SK-N-SH treated with all-trans-retinoic acid at 6 μM for 48 hours (cell line): ENCODE measurements around the gene MOB1A.

Source experiments
- ARNTL ChIP-seq: fragments of 450-650 bp; formaldehyde crosslinking; IDR thresholded peaks from 2 replicates; pipeline ENCODE4 v1.5.0; 2020; ENCODE audit warnings: low read depth, mild to moderate bottlenecking, moderate library complexity, borderline replicate concordance
- BACH2 ChIP-seq: fragments of 250-450 bp; sonication (Bioruptor Pico); IDR thresholded peaks from 2 replicates; pipeline ENCODE4 v1.9.0; 2021; ENCODE audit warnings: mild to moderate bottlenecking, borderline replicate concordance
- CSDC2 ChIP-seq: fragments of 250-450 bp; sonication (Bioruptor Pico); IDR thresholded peaks from 2 replicates; pipeline ENCODE4 v1.5.0; 2020; ENCODE audit warnings: mild to moderate bottlenecking, moderate library complexity
- ESRRG ChIP-seq: fragments of 250-450 bp; sonication (Bioruptor Pico); IDR thresholded peaks from 2 replicates; pipeline ENCODE4 v1.6.1; 2021; ENCODE audit warnings: mild to moderate bottlenecking
- ISL1 ChIP-seq: fragments of 250-450 bp; sonication (Bioruptor Pico); IDR thresholded peaks from 2 replicates; pipeline ENCODE4 v2.1.2; 2022; ENCODE audit warnings: mild to moderate bottlenecking, moderate library complexity
- PATZ1 ChIP-seq: fragments of 250-450 bp; sonication (Bioruptor Pico); IDR thresholded peaks from 2 replicates; pipeline ENCODE4 v1.8.0; 2020; ENCODE audit warnings: mild to moderate bottlenecking, moderate library complexity, borderline replicate concordance
- POU6F1 ChIP-seq: fragments of 250-450 bp; sonication (Bioruptor Pico); IDR thresholded peaks from 2 replicates; pipeline ENCODE4 v1.8.0; 2021; ENCODE audit warnings: low read depth, mild to moderate bottlenecking, moderate library complexity, borderline replicate concordance
- RARB ChIP-seq: fragments of 250-450 bp; sonication (Bioruptor Pico); IDR thresholded peaks from 2 replicates; pipeline ENCODE4 v1.8.0; 2021; ENCODE audit warnings: mild to moderate bottlenecking, moderate library complexity
- TCF4 ChIP-seq: fragments of 250-450 bp; sonication (Bioruptor Pico); IDR thresholded peaks from 2 replicates; pipeline ENCODE4 v1.8.0; 2021; ENCODE audit warnings: mild to moderate bottlenecking, moderate library complexity, borderline replicate concordance
- TSHZ2 ChIP-seq: fragments of 250-450 bp; sonication (Bioruptor Pico); IDR thresholded peaks from 2 replicates; pipeline ENCODE4 v1.5.0; 2020; ENCODE audit warnings: mild to moderate bottlenecking, moderate library complexity
- ZFP3 ChIP-seq: fragments of 250-450 bp; sonication (Bioruptor Pico); IDR thresholded peaks from 2 replicates; pipeline ENCODE4 v1.5.0; 2020; ENCODE audit warnings: mild to moderate bottlenecking, moderate library complexity
- ZFP30 ChIP-seq: fragments of 450-650 bp; formaldehyde crosslinking; IDR thresholded peaks from 2 replicates; pipeline ENCODE4 v1.5.0; 2022; ENCODE audit warnings: mild to moderate bottlenecking, moderate library complexity
- ZNF8 ChIP-seq: fragments of 450-650 bp; formaldehyde crosslinking; IDR thresholded peaks from 2 replicates; pipeline ENCODE4 v1.5.0; 2020; ENCODE audit warnings: mild to moderate bottlenecking, moderate library complexity
- TF ChIP-seq, protein P1 (sequence below): fragments of 250-450 bp; sonication (Bioruptor Pico); IDR thresholded peaks from 2 replicates; pipeline ENCODE4 v1.5.1; 2020; ENCODE audit warnings: low read depth, mild to moderate bottlenecking, moderate library complexity

DNA sequence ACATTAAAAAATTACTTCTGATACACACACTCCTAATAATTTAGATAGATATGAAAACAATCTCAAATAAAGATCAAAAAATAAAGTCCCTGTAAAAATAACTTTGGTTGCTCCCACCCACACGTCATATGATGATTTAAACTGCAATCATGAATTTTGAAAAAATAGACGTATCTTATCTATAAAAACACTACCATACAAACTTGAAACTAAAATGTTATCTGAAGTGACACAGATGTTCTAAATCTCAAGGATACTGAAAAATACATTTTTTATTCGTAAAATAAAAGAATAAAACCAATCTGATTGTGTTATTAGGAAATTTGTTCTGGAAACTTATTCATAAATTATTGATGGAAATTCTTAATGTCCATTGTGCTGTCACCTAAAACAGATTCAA lies 22.8 kb downstream of the MOB1A start:
- TF ChIP-seq ZFP30 (CRISPR knock-in tag) = no peak
- no peak for TF ChIP-seq RARB (CRISPR knock-in tag)
- no peak for TF ChIP-seq TSHZ2 (CRISPR knock-in tag)
- no peak for TF ChIP-seq ZNF8 (CRISPR knock-in tag)
- TF ChIP-seq PATZ1 = no peak
- TF ChIP-seq BACH2 (CRISPR knock-in tag) = no peak
- TF ChIP-seq POU6F1 (CRISPR knock-in tag) = no peak
- TF ChIP-seq ZFP3 = no peak
- TF ChIP-seq ARNTL = no peak
- no peak for TF ChIP-seq CSDC2
- no peak for TF ChIP-seq TCF4
- no peak for TF ChIP-seq ISL1 (CRISPR knock-in tag)
- TF ChIP-seq, protein P1, sequence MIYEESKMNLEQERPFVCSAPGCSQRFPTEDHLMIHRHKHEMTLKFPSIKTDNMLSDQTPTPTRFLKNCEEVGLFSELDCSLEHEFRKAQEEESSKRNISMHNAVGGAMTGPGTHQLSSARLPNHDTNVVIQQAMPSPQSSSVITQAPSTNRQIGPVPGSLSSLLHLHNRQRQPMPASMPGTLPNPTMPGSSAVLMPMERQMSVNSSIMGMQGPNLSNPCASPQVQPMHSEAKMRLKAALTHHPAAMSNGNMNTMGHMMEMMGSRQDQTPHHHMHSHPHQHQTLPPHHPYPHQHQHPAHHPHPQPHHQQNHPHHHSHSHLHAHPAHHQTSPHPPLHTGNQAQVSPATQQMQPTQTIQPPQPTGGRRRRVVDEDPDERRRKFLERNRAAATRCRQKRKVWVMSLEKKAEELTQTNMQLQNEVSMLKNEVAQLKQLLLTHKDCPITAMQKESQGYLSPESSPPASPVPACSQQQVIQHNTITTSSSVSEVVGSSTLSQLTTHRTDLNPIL (CRISPR knock-in tag) = no peak
- TF ChIP-seq ESRRG = no peak
